NCI-H1436 (cell line): ENCODE measurements around the gene KLK10.

Experiments
- DNase-seq: peaks from one replicate; lab custom pipeline; 2025; lab: John Stamatoyannopoulos, UW

Gene KLK10

DNA sequence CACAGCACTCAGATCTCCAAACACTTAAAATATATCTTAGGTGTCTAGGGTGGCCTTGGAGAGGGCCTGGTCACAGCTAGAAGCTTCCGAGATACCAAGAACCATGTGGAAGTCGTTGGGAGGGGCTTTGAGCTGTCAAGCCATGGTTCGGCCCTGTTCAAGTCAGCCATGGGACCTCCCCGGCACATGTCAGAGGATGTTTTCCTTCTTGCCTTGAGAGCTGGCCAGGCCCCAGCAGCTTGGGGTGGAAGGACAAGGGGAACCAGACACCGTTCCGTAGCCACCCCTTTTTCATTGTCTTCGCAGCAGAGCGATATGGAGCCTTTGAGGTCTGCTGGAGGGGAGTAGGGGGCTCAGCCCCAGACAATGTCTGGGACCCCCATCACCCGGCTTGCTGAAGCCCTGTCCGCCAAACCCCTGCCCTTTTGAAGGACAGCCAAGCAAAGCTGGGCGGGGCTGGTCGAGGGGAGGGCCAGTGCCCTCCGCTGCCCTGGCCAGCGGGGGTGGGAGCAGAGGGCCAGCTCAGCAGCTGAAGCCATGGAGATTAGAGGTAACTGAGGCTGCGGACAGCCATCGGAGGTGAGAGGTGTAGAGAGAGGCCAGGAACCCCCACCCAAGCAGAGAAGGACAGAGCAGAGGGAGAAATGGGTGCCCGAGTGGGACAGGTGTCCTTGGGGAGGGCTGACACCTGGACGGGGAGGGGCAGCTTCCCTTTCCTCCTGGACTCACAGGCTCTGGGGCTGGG, 6.5 kb upstream of the KLK10 start:
- DNase-seq = peak; percentile 23

GRCh38 chr19:51025401-51025800, 5.9 kb upstream of the KLK10 start:
- no peak for DNase-seq

DNA sequence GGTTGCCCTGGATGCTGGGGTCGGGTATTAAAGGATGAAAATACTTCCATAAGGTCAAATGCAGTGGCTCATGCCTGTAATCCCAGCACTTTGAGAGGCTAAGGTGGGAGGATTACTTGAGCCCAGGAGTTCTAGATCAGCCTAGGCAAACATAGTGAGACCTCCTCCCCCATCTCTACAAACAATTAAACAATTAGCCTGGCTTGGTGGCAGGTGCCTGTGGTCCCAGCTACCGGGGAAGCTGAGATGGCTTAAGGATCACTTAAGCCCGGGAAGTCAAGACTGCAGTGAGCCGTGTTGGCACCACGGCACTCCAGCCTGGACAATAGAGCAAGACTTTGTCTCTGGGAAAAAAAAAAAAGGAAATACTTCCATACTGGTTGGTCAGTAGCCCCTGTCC, 5.4 kb upstream of the KLK10 start:
- DNase-seq = peak; percentile 53

GRCh38 chr19:51023946-51024345, 4.4 kb upstream of the KLK10 start:
- no peak for DNase-seq

DNA sequence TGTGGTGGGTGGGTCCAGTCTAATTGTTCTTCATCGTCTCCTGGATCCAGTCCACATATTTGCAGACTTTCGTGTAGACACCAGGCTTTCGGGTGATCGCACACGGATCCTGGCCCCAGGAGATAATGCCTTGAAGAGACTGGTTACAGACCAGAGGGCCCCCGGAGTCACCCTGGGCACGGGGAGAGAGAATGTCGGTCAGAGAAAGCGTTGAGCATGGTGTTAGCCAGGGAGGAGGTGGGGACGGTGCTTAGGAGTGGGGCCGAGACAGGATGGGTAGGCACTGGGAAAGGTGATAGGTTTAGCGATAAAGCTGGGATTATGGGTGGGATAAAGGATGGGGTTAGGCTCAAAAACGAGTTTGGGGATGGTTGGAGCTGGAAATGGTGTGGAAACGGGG, 3.0 kb upstream of the KLK10 start:
- no peak for DNase-seq

DNA sequence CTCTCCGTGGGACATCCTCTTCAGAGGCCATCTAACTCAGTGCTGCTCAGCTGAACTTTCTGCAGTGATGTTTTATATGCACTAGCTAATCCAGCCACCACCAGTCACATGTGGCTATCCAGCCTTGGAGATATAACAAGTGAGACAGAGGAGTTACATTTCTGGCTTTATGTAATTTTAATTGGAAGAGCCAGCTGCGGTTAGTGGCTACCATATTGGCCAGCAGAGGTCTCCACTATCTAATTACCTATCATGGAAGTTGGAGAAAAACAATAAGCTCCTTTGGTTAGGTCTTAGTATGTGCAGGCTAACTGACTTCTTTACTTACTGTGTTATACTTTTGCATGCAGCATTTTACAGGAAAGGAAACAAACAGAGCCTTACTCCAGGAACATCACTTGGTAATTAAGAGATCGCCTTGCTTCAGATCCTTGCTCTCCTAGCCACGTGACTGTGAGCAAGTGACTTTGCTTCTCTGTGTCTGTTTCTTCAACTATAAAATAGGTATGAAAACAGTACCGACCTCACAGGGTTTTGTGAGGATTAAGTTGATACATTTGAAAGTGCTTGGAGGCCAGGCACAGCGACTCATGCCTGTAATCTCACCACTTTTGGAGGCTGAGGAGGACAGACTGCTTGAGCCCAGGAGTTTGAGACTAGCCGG, 1.6 kb upstream of the KLK10 start:
- DNase-seq = peak; percentile 46

DNA sequence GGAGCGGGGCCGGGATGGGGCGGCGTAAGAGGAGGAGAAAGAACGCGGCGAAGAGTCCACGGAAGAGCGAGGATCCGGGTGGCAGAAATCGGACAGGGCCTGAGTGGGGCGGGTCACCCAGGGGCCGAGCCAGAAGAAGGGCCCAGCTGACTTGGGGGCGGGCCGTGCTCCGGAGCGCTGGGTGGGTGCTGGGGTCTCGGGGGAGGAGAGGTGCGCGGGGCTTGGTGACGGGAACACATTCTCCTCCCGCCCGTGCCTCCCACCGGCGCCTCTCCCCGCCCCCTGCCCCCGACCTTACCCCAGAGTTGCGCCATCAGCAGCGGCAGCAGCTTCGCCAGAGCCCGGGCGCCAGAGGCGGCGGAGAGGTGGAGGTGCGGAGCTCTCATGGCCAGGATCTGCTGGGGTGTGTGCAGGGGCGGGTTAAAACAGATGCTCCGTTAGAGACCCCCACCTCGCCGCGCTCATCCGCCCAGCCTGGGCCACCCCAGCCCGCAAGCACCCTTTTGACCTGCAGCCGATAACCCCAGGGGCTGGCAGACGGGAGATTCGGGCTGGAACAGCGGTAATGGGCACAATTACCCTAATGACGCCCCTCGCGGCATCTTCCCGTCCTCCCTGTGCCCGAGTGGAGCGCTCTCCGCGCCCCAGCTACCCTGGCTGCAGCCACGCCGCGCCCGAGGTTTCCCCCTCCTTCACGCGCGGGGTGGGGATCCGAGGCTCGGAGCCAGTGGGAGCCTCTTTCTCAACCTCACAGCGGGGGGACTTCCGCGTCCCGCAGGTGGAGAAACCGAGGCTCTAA, 565 bp downstream of the KLK10 start:
- DNase-seq = peak; percentile 52

DNA sequence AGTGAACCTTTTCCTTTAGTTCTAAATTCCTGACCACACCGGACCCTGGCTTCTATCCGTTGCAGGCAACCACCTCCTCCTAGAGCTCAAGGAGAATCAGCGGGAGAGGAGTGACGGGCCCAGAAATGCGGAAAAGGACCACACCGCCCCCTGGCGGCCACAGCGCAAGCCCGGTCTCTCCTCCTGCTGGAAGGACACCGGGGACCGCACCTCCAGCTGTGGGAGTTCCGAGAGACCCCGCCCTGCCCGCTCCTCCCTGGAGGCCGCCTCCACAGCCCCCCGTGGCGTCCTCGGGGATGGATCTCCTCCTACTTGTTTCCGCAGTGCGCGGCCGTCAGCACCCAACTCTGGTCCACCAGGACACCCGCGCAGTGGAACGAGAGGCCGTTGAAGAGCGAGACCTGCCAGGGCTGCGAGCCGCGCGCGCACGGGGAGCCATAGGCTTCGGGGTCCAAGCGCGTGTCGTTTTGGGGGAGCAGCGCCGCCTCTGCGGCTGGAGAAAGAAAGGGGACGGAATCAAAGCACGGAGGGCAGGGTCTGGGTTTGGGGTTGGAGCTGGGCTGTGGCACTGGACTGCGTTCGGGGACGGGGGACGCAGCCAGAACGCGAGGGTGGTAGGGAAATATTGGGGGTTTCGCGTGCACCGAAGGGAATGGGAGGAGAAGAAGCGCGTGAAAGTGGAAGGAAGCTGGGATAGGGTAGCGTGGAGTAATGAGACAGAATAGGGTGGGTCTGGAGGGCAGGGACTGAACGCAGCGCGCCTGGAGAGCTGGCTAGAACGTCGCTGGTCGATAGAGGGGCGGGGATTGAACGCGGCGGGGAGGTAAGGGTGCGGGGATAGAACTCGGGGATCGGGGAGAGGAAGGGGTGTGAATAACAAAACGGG, 2.5 kb downstream of the KLK10 start:
- DNase-seq = peak; percentile 76

- DNase-seq = no peak
Observed at GRCh38 chr19:51015691-51016267, 3.7 kb downstream of the KLK10 start.

DNA sequence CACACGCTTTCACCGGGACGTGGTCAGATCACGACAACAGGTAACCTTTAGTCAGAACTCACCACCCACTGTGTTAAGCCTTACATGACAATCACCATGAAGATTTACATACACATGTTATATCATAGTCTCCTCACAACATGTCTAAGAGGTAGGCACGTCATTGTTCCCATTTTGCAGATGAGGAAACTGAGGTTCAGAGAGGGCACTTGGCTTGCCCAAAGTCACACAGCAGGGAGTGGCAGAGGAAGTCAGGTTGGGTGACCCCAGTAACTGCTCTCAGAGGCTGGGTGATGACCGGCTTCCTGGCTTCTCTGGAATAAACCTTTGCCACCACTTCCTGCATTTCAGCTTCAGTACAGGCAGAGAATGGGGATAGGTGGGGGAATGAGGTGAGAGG, 5.3 kb downstream of the KLK10 start:
- no peak for DNase-seq

DNA sequence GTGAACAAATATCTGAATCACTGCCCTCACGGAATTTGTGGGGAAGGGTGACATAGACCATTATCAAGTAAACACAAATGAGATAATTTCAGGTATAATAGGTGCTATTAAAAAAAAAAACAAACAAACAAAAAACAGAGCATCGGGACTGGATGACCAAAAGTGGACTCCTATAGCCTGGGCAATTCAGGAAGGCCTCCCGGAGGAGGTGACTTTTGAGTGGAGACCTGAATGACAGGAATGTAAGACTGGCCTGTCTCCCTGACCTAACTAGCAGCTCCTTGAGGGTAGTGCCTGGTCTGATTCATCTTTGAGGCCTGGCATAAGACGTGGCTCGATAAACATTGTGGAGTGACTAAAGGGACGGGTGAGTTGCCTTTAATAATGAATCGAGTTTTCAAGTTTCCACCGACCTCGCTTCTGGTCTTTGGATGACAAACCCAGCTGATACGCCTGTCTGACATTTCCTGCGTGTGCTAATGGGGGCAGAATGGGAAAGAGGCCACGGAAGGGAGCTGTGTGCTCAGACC, 6.8 kb downstream of the KLK10 start:
- DNase-seq = no peak

- no peak for DNase-seq
Observed at GRCh38 chr19:51010066-51010795, 9.3 kb downstream of the KLK10 start.

DNA sequence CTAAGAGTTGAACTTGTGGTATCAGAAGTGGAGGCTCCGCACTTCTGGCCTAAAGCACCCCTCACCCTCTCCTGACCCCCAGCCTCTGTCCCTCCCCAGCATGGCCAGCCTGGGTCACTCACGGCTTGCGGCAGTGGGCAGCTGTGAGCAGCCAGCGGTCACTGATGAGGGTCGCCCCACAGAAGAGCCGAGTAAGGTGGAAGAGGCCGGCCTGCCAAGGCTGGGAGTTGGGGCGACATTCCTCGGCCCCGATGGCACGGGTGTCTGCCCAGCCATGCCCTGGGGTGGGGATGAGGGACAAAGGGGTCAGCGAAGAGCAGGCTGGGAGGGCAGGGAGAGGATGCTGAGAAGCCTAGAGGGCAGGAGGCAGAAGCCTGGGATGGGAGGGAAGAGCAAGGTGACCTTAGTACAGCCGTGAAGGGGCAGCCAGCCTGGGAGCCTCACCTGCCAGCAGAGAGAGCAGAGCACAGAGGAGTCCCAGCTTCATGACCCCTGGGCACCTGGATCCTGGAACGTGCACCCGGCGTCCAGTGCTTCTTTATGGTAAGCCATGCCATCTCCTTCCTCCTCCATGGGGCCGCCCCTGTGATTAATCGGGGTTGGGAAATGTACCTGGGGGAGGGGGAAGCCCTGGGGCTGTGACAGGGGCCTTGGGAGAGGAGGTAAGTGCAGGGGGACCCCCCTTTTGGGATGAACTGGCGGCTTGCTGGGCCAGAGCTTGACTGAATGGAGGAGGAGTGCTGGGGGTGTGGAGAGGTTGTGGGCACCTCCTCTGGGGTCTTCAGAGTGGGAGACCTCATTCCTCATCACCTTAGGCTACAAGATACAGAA, 10.2 kb downstream of the KLK10 start:
- DNase-seq = no peak

- no peak for DNase-seq
Observed at GRCh38 chr19:51007488-51007887, 12.0 kb downstream of the KLK10 start.

DNA sequence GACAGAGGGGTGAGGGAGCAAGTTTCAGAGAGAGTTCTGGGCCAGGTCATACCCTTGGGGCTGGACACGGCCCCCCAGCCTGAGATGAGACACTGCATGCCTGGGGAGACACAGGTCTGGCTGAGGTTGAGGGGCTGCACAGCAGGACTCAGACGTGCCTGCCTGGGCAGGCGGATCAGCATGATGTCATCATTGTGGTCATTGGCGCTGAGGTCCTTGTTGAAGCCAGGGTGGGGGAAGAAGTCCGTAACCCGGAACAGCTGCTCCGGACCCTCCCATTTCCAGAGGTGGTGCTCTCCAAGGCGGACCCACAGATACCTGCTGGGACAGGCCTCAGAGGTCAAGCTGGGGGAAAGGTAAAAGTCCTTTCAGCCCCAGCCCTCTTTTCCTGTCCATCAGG, 13.1 kb downstream of the KLK10 start:
- no peak for DNase-seq

DNA sequence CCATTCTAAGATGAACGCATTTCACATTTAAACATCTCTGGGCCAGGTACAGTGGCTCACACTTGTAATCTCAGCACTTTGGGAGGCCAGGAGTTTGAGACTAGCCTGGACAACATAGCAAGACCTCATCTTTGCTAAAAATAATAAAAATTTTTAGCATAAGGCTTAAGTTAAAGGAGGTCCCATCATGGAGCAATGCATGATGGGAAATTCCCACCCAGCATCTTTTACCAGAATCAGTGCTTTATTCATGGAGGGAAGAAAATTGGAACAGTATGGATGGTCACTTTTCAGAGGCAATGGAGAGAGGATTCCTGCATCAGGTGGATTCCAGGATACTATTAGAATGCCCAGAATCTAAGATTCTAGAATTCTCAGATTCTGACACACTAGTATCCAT, 14.3 kb downstream of the KLK10 start:
- no peak for DNase-seq

DNA sequence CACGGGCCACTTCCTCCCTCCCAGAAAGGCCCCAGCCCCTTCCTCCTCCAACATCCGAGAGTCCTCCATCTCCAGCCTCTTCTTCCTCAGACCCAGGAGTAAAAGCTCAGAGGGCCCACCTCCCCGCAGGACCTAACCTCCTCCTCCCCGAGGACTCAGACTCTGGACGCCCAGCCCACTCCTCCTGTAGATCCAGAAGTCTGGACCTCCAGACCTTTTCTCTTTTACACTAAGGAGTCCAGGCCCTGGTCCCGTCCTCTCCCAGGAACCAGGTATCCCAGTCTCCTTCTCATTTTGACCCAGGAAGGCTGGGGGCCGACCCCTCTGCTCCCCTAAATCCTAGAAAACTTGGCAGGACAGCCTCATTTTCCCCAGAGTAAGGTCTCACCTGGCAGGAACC, 16.2 kb downstream of the KLK10 start:
- DNase-seq = no peak

- DNase-seq = peak; percentile 47
Observed at GRCh38 chr19:51002542-51003311, 16.8 kb downstream of the KLK10 start.

DNA sequence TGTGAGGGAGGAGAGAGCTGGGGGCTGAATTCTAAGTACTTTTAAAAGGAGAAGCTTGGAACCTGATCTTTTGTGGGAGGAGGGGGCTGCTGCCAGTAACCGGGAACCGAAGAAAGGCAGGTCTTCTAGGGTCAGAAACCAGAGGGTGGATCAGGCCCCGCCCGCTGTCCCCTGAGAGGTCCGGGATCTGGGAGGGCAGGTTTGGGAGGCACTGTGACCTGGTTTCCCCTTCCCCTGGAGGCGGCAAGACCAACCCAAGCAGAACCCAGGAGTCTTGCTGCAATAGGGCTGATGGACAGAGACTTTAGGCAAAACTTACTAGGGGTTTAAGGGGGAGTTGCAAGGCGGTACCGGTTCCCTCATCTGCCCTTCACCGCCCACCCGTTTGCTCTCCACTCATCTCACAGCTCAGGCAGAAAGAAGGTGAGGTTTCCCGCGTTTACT, 17.4 kb downstream of the KLK10 start:
- DNase-seq = no peak
